Measurements from ENCODE around the gene KASH5.
A peak's percentile ranks its signal among the peaks of the same experiment; 100 is the strongest.

KASH5 gene

DNA sequence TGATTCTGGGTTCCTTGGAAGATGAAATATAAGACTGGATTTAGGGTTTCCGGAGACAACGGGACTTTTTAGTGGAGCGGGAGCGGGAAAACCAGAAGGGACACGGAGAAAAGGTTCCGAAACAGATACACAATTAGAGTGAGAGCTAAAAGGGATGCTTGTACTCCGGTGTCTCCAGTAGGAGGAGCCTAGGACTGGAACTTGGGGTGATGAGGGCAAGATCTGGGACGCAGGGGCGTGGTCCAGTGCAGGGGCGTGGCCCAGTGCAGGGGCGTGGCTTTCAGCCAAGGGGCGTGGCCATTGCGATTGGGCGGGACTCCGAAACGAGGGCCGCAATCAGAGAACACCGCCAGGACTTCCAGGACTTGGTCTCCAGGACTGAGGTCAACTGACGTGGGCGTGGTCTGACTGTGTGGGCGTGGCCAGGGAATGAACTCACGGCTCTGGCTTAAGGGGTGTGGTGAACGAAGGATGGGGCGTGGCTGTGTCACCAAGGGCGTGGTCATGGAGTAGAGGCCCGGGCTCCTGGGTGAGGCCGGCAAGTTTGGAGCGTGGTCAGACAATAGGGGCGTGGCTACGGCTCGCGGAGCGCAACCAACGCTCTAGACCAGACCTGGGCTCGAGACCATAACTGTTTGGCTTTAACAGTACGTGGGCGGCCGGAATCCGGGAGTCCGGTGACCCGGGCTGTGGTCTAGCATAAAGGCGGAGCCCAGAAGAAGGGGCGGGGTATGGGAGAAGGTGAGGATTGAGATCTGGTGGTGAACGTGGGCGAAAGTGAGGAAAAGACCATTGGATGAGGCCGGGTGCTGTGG lies 24.6 kb upstream of the KASH5 start, which contains the start of gene DKKL1 (continued):
- TF ChIP-seq, protein P1, sequence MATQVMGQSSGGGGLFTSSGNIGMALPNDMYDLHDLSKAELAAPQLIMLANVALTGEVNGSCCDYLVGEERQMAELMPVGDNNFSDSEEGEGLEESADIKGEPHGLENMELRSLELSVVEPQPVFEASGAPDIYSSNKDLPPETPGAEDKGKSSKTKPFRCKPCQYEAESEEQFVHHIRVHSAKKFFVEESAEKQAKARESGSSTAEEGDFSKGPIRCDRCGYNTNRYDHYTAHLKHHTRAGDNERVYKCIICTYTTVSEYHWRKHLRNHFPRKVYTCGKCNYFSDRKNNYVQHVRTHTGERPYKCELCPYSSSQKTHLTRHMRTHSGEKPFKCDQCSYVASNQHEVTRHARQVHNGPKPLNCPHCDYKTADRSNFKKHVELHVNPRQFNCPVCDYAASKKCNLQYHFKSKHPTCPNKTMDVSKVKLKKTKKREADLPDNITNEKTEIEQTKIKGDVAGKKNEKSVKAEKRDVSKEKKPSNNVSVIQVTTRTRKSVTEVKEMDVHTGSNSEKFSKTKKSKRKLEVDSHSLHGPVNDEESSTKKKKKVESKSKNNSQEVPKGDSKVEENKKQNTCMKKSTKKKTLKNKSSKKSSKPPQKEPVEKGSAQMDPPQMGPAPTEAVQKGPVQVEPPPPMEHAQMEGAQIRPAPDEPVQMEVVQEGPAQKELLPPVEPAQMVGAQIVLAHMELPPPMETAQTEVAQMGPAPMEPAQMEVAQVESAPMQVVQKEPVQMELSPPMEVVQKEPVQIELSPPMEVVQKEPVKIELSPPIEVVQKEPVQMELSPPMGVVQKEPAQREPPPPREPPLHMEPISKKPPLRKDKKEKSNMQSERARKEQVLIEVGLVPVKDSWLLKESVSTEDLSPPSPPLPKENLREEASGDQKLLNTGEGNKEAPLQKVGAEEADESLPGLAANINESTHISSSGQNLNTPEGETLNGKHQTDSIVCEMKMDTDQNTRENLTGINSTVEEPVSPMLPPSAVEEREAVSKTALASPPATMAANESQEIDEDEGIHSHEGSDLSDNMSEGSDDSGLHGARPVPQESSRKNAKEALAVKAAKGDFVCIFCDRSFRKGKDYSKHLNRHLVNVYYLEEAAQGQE (tag by site-specific recombination; IDR thresholded peaks at IDR 0.05): no peak
- TF ChIP-seq KLF9 (tag by site-specific recombination; IDR thresholded peaks at IDR 0.05; ENCODE audit: low read depth) (peak; percentile 100), ZNF354C (tag by site-specific recombination; IDR thresholded peaks at IDR 0.05; ENCODE audit: borderline replicate concordance, low read depth) (no peak), ZNF112 (tag by site-specific recombination; IDR thresholded peaks at IDR 0.05) (no peak), ZNF747 (tag by site-specific recombination; IDR thresholded peaks at IDR 0.05) (no peak), ZNF350 (tag by site-specific recombination; IDR thresholded peaks at IDR 0.05) (no peak), SP2 (tag by site-specific recombination; IDR thresholded peaks at IDR 0.05) (peak; percentile 48; the same call in 1 of the 2 replicates), REPIN1 (tag by site-specific recombination; IDR thresholded peaks at IDR 0.05; ENCODE audit: low read depth) (no peak), ZNF423 (tag by site-specific recombination; IDR thresholded peaks at IDR 0.05) (no peak), ZNF521 (tag by site-specific recombination; IDR thresholded peaks at IDR 0.05) (no peak), KLF16 (tag by site-specific recombination; IDR thresholded peaks at IDR 0.05) (0 out of 2 replicates have a peak, but pooled peaks have one; percentile 65), ZNF394 (tag by site-specific recombination; IDR thresholded peaks at IDR 0.05; ENCODE audit: borderline replicate concordance) (no peak), ZNF10 (tag by site-specific recombination; IDR thresholded peaks at IDR 0.05) (no peak), ZNF600 (tag by site-specific recombination; IDR thresholded peaks at IDR 0.05) (peak; percentile 53; the same call in 1 of the 2 replicates), BCL11A (tag by site-specific recombination; IDR thresholded peaks at IDR 0.05; ENCODE audit: low read depth) (no peak), GLIS1 (tag by site-specific recombination; IDR thresholded peaks at IDR 0.05) (no peak), ZNF157 (tag by site-specific recombination; IDR thresholded peaks at IDR 0.05) (no peak), ZNF623 (tag by site-specific recombination; IDR thresholded peaks at IDR 0.05) (no peak)
- TF ChIP-seq, protein P2, sequence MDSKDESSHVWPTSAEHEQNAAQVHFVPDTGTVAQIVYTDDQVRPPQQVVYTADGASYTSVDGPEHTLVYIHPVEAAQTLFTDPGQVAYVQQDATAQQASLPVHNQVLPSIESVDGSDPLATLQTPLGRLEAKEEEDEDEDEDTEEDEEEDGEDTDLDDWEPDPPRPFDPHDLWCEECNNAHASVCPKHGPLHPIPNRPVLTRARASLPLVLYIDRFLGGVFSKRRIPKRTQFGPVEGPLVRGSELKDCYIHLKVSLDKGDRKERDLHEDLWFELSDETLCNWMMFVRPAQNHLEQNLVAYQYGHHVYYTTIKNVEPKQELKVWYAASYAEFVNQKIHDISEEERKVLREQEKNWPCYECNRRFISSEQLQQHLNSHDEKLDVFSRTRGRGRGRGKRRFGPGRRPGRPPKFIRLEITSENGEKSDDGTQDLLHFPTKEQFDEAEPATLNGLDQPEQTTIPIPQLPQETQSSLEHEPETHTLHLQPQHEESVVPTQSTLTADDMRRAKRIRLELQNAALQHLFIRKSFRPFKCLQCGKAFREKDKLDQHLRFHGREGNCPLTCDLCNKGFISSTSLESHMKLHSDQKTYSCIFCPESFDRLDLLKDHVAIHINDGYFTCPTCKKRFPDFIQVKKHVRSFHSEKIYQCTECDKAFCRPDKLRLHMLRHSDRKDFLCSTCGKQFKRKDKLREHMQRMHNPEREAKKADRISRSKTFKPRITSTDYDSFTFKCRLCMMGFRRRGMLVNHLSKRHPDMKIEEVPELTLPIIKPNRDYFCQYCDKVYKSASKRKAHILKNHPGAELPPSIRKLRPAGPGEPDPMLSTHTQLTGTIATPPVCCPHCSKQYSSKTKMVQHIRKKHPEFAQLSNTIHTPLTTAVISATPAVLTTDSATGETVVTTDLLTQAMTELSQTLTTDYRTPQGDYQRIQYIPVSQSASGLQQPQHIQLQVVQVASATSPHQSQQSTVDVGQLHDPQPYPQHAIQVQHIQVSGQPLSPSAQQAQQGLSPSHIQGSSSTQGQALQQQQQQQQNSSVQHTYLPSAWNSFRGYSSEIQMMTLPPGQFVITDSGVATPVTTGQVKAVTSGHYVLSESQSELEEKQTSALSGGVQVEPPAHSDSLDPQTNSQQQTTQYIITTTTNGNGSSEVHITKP (tag by site-specific recombination; IDR thresholded peaks at IDR 0.05): peak; percentile 83
- TF ChIP-seq, protein P3, sequence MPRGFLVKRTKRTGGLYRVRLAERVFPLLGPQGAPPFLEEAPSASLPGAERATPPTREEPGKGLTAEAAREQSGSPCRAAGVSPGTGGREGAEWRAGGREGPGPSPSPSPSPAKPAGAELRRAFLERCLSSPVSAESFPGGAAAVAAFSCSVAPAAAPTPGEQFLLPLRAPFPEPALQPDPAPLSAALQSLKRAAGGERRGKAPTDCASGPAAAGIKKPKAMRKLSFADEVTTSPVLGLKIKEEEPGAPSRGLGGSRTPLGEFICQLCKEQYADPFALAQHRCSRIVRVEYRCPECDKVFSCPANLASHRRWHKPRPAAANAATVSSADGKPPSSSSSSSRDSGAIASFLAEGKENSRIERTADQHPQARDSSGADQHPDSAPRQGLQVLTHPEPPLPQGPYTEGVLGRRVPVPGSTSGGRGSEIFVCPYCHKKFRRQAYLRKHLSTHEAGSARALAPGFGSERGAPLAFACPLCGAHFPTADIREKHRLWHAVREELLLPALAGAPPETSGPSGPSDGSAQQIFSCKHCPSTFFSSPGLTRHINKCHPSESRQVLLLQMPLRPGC (tag by site-specific recombination; IDR thresholded peaks at IDR 0.05): no peak
- TF ChIP-seq, protein P4, sequence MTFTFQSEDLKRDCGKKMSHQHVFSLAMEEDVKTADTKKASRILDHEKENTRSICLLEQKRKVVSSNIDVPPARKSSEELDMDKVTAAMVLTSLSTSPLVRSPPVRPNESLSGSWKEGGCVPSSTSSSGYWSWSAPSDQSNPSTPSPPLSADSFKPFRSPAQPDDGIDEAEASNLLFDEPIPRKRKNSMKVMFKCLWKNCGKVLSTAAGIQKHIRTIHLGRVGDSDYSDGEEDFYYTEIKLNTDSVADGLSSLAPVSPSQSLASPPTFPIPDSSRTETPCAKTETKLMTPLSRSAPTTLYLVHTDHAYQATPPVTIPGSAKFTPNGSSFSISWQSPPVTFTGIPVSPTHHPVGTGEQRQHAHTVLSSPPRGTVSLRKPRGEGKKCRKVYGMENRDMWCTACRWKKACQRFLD (tag by site-specific recombination; IDR thresholded peaks at IDR 0.05): no peak
- TF ChIP-seq, protein P5, sequence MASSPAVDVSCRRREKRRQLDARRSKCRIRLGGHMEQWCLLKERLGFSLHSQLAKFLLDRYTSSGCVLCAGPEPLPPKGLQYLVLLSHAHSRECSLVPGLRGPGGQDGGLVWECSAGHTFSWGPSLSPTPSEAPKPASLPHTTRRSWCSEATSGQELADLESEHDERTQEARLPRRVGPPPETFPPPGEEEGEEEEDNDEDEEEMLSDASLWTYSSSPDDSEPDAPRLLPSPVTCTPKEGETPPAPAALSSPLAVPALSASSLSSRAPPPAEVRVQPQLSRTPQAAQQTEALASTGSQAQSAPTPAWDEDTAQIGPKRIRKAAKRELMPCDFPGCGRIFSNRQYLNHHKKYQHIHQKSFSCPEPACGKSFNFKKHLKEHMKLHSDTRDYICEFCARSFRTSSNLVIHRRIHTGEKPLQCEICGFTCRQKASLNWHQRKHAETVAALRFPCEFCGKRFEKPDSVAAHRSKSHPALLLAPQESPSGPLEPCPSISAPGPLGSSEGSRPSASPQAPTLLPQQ (tag by site-specific recombination; IDR thresholded peaks at IDR 0.05): 0 out of 2 replicates have a peak, but pooled peaks have one; percentile 15
- TF ChIP-seq, protein P6, sequence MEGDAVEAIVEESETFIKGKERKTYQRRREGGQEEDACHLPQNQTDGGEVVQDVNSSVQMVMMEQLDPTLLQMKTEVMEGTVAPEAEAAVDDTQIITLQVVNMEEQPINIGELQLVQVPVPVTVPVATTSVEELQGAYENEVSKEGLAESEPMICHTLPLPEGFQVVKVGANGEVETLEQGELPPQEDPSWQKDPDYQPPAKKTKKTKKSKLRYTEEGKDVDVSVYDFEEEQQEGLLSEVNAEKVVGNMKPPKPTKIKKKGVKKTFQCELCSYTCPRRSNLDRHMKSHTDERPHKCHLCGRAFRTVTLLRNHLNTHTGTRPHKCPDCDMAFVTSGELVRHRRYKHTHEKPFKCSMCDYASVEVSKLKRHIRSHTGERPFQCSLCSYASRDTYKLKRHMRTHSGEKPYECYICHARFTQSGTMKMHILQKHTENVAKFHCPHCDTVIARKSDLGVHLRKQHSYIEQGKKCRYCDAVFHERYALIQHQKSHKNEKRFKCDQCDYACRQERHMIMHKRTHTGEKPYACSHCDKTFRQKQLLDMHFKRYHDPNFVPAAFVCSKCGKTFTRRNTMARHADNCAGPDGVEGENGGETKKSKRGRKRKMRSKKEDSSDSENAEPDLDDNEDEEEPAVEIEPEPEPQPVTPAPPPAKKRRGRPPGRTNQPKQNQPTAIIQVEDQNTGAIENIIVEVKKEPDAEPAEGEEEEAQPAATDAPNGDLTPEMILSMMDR (tag by site-specific recombination; IDR thresholded peaks at IDR 0.05): peak; percentile 46
- TF ChIP-seq, protein P7, sequence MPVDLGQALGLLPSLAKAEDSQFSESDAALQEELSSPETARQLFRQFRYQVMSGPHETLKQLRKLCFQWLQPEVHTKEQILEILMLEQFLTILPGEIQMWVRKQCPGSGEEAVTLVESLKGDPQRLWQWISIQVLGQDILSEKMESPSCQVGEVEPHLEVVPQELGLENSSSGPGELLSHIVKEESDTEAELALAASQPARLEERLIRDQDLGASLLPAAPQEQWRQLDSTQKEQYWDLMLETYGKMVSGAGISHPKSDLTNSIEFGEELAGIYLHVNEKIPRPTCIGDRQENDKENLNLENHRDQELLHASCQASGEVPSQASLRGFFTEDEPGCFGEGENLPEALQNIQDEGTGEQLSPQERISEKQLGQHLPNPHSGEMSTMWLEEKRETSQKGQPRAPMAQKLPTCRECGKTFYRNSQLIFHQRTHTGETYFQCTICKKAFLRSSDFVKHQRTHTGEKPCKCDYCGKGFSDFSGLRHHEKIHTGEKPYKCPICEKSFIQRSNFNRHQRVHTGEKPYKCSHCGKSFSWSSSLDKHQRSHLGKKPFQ (tag by site-specific recombination; IDR thresholded peaks at IDR 0.05): no peak

All from HEK293 (cell line).